ENCODE results near the gene SDHA.

SDHA gene

GRCh38 chr5:204966-205670 is 13.0 kb upstream of the SDHA start:
- Histone ChIP-seq H3K27ac (ENCODE audit: low read depth, low read length) (no peak overlapping the region), H2AFZ (ENCODE audit: low read depth, low read length, severe bottlenecking) (no peak overlapping the region), H3F3A (ENCODE audit: insufficient read depth) (no peaks in the 10 kb centered on the region), H4K20me1 (ENCODE audit: low read depth, low read length) (0 out of 2 replicates have a peak, but pooled peaks cover 8% of the 10 kb centered on the region), H3K9me3 (ENCODE audit: insufficient read depth, low read length) (no peaks in the 10 kb centered on the region), H3K4me3 (ENCODE audit: insufficient read depth, low read length, poor library complexity, severe bottlenecking) (no peak overlapping the region), H3K4me2 (ENCODE audit: low read depth, low read length, poor library complexity, severe bottlenecking) (no peak overlapping the region), H3K9me2 (replicated peaks; ENCODE audit: insufficient read depth, low read length) (no peaks in the 10 kb centered on the region), H3K79me2 (ENCODE audit: insufficient read depth, low read length) (peaks cover 32% of the 10 kb centered on the region), H3K9ac (ENCODE audit: low read length) (no peak overlapping the region), H3K27me3 (ENCODE audit: low read length) (no peaks in the 10 kb centered on the region), H3K36me3 (ENCODE audit: low read length) (0 out of 2 replicates have a peak, but pooled peaks cover 2% of the 10 kb centered on the region)
- TF ChIP-seq, protein P1, sequence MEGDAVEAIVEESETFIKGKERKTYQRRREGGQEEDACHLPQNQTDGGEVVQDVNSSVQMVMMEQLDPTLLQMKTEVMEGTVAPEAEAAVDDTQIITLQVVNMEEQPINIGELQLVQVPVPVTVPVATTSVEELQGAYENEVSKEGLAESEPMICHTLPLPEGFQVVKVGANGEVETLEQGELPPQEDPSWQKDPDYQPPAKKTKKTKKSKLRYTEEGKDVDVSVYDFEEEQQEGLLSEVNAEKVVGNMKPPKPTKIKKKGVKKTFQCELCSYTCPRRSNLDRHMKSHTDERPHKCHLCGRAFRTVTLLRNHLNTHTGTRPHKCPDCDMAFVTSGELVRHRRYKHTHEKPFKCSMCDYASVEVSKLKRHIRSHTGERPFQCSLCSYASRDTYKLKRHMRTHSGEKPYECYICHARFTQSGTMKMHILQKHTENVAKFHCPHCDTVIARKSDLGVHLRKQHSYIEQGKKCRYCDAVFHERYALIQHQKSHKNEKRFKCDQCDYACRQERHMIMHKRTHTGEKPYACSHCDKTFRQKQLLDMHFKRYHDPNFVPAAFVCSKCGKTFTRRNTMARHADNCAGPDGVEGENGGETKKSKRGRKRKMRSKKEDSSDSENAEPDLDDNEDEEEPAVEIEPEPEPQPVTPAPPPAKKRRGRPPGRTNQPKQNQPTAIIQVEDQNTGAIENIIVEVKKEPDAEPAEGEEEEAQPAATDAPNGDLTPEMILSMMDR (IDR thresholded peaks at IDR 0.05; ENCODE audit: insufficient read depth, low read length, poor library complexity, severe bottlenecking) = no peak
- no peak for TF ChIP-seq EZH2phosphoT487 (conservative IDR thresholded peaks at IDR 0.05; ENCODE audit: low read length)

DNA sequence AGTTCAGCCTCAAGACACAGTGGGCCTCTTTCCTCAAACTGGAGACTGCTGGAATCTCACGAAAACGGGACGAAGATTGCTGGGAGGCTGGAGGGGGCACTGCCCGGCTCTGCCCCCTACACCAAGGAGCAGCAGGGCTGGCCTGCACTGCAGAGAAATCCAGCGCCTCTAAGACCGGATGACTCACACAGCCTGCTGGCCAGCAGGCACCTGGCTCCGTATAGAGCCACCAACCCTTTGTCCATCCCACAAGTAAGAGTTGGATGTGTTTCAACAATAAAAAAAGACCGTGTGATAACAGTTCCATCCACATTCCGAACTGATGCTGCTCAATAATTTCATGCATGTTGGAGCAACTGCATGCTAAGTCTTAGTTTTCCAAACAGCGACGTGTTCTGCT is 11.7 kb upstream of the SDHA start:
- Histone ChIP-seq H3F3A (ENCODE audit: insufficient read depth) (no peaks in the 10 kb centered on the region), H3K9me3 (ENCODE audit: insufficient read depth, low read length) (no peaks in the 10 kb centered on the region), H3K9ac (ENCODE audit: low read length) (no peak overlapping the region), H3K4me3 (ENCODE audit: insufficient read depth, low read length, poor library complexity, severe bottlenecking) (no peak overlapping the region), H3K79me2 (ENCODE audit: insufficient read depth, low read length) (peaks cover 36% of the 10 kb centered on the region), H3K4me2 (ENCODE audit: low read depth, low read length, poor library complexity, severe bottlenecking) (no peak overlapping the region), H4K20me1 (ENCODE audit: low read depth, low read length) (0 out of 2 replicates have a peak, but pooled peaks cover 8% of the 10 kb centered on the region), H3K27ac (ENCODE audit: low read depth, low read length) (no peak overlapping the region), H3K27me3 (ENCODE audit: low read length) (no peaks in the 10 kb centered on the region), H2AFZ (ENCODE audit: low read depth, low read length, severe bottlenecking) (no peak overlapping the region), H3K36me3 (ENCODE audit: low read length) (0 out of 2 replicates have a peak, but pooled peaks cover 2% of the 10 kb centered on the region), H3K9me2 (replicated peaks; ENCODE audit: insufficient read depth, low read length) (no peaks in the 10 kb centered on the region)
- TF ChIP-seq EZH2phosphoT487 (conservative IDR thresholded peaks at IDR 0.05; ENCODE audit: low read length) = no peak
- TF ChIP-seq, protein P1 (IDR thresholded peaks at IDR 0.05; ENCODE audit: insufficient read depth, low read length, poor library complexity, severe bottlenecking) = no peak

- Histone ChIP-seq H3K36me3 (ENCODE audit: low read length) (0 out of 2 replicates have a peak, but pooled peaks cover 2% of the 10 kb centered on the region), H3K79me2 (ENCODE audit: insufficient read depth, low read length) (peaks cover 36% of the 10 kb centered on the region)
Observed at GRCh38 chr5:206927-207536, 11.1 kb upstream of the SDHA start.

More at GRCh38 chr5:206927-207536, 11.1 kb upstream of the SDHA start:
- H3K4me2 ChIP-seq (ENCODE audit: low read depth, low read length, poor library complexity, severe bottlenecking) = no peak overlapping the region
- no peak overlapping the region for H3K9ac ChIP-seq (ENCODE audit: low read length)
- no peak for TF ChIP-seq EZH2phosphoT487 (conservative IDR thresholded peaks at IDR 0.05; ENCODE audit: low read length)
- TF ChIP-seq, protein P1 (IDR thresholded peaks at IDR 0.05; ENCODE audit: insufficient read depth, low read length, poor library complexity, severe bottlenecking) = no peak
- H4K20me1 ChIP-seq (ENCODE audit: low read depth, low read length) = 0 out of 2 replicates have a peak, but pooled peaks cover 8% of the 10 kb centered on the region
- H3K4me3 ChIP-seq (ENCODE audit: insufficient read depth, low read length, poor library complexity, severe bottlenecking) = no peak overlapping the region
- H3K27ac ChIP-seq (ENCODE audit: low read depth, low read length) = no peak overlapping the region
- no peak overlapping the region for H2AFZ ChIP-seq (ENCODE audit: low read depth, low read length, severe bottlenecking)
- no peaks in the 10 kb centered on the region for H3F3A ChIP-seq (ENCODE audit: insufficient read depth)
- no peaks in the 10 kb centered on the region for H3K27me3 ChIP-seq (ENCODE audit: low read length)
- no peaks in the 10 kb centered on the region for H3K9me2 ChIP-seq (replicated peaks; ENCODE audit: insufficient read depth, low read length)
- no peaks in the 10 kb centered on the region for H3K9me3 ChIP-seq (ENCODE audit: insufficient read depth, low read length)

Data from SU-DHL-6 (cell line).